ENCODE measurements around the gene SEC22A. TPM values are rescaled to one million over a fixed set of nuclear protein-coding genes. Genes with fewer than 3 reads are reported as not detected.

The SEC22A gene
- total and polyA plus RNA-seq, 2 experiments from 2014 or later: 16.0 to 21.9 TPM

DNA sequence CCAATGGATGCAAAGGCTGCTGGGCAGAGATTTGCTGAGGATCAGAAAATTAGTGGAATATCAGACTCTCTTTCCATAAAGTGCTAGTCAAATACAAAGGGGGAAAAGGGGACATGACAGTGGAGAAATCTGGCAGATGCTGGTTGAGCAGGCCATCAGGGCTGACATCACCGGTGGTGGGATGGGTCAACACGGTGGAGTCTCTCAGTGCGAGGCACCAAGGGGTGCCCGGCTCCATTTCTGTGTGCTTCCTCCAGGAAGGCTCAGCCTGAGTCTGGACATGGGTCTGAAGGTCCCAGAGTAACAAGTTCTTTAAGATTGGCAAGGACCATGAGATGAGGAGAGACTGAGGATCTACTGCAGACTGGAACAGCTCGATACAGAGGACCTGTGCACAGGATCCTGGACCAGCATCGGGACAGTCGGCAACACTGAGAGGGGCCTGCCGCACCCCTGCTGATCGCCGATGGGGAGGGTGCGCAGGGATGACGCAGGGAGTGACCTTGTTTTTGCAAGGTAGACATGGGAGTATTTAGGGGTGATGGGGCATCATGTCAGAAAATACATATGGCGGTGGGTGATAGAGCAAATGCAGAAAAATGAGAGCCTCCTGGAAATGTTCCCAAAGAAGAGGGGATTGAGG is 92.7 kb downstream of the SEC22A start:
- no peaks in the 10 kb centered on the region for H3K4me1 ChIP-seq (ENCODE audit: insufficient read depth)
- H3K36me3 ChIP-seq (replicated peaks; ENCODE audit: insufficient read depth, low read depth): no peaks in the 10 kb centered on the region
- no peaks in the 10 kb centered on the region for H3K27me3 ChIP-seq
- no peaks in the 10 kb centered on the region for H3K9me3 ChIP-seq (ENCODE audit: low read depth)
- no peak overlapping the region for H3K4me2 ChIP-seq
- H4K20me1 ChIP-seq (ENCODE audit: insufficient read depth, poor library complexity, severe bottlenecking): no peaks in the 10 kb centered on the region
- WGBS (ENCODE audit: low lambda C conversion rate, missing lambda C conversion rate): 94% methylated on average over 13 of the region's 13 CpGs
- no peak overlapping the region for H3K27ac ChIP-seq
- no peak overlapping the region for H2AFZ ChIP-seq
- DNase-seq (ENCODE audit: low spot score): no peak
- no peaks in the 10 kb centered on the region for H3K9me2 ChIP-seq (replicated peaks; ENCODE audit: insufficient read depth)
- H3K79me2 ChIP-seq: no peaks in the 10 kb centered on the region
- no peak overlapping the region for H3K4me3 ChIP-seq
- TF ChIP-seq EZH2phosphoT487 (IDR thresholded peaks at IDR 0.05; ENCODE audit: low read depth, severe bottlenecking, unreplicated experiment): no peak
- no peak for TF ChIP-seq EZH2 (IDR thresholded peaks at IDR 0.05; ENCODE audit: borderline replicate concordance)
- TF ChIP-seq, protein P1, sequence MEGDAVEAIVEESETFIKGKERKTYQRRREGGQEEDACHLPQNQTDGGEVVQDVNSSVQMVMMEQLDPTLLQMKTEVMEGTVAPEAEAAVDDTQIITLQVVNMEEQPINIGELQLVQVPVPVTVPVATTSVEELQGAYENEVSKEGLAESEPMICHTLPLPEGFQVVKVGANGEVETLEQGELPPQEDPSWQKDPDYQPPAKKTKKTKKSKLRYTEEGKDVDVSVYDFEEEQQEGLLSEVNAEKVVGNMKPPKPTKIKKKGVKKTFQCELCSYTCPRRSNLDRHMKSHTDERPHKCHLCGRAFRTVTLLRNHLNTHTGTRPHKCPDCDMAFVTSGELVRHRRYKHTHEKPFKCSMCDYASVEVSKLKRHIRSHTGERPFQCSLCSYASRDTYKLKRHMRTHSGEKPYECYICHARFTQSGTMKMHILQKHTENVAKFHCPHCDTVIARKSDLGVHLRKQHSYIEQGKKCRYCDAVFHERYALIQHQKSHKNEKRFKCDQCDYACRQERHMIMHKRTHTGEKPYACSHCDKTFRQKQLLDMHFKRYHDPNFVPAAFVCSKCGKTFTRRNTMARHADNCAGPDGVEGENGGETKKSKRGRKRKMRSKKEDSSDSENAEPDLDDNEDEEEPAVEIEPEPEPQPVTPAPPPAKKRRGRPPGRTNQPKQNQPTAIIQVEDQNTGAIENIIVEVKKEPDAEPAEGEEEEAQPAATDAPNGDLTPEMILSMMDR (IDR thresholded peaks at IDR 0.05; ENCODE audit: poor library complexity): no peak

DNA sequence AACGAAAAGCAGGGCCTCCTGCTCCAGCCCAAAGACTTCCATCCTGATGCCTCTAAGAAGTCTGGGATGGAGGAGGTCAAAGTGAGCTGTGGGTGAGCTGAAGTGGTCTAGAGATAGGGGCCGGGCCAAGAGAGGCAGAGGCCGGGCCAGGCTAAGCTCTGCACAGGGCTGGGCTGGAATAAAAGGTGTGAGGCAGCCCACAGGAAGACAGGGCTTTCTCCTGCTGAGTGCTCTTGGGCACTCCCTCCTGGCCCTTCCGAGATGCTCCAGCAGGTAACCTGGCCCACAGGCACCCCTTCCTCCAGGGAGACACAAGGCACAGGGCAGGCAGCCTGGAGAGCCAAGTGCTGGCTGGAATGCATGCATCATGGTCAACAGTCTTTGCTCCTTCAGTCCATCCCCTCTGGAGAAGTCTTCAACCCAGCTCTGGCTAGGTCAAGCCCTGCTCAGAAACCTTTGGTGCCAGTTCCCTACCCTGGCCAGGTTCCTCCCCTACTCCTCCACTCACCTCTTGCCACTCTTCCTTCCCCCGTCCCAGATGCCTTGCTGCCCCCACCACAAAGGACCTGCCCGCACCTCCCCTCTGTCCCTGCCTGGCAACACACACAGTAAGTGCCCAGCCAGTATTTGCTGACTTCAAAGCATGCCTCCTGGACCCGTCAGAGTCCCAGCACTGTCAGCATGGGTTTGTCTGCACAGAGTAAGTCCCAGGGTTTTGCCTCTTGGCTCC is 93.6 kb downstream of the SEC22A start:
- H3K9me2 ChIP-seq (replicated peaks; ENCODE audit: insufficient read depth): no peaks in the 10 kb centered on the region
- no peaks in the 10 kb centered on the region for H4K20me1 ChIP-seq (ENCODE audit: insufficient read depth, poor library complexity, severe bottlenecking)
- no peaks in the 10 kb centered on the region for H3K79me2 ChIP-seq
- no peak overlapping the region for H3K4me3 ChIP-seq
- no peaks in the 10 kb centered on the region for H3K36me3 ChIP-seq (replicated peaks; ENCODE audit: insufficient read depth, low read depth)
- no peaks in the 10 kb centered on the region for H3K9me3 ChIP-seq (ENCODE audit: low read depth)
- no peak for DNase-seq (ENCODE audit: low spot score)
- TF ChIP-seq, protein P1 (IDR thresholded peaks at IDR 0.05; ENCODE audit: poor library complexity): no peak
- TF ChIP-seq EZH2phosphoT487 (IDR thresholded peaks at IDR 0.05; ENCODE audit: low read depth, severe bottlenecking, unreplicated experiment) (no peak), EZH2 (IDR thresholded peaks at IDR 0.05; ENCODE audit: borderline replicate concordance) (no peak)
- no peaks in the 10 kb centered on the region for H3K4me1 ChIP-seq (ENCODE audit: insufficient read depth)
- WGBS (ENCODE audit: low lambda C conversion rate, missing lambda C conversion rate): 80% methylated on average over 7 of the region's 7 CpGs
- no peak overlapping the region for H2AFZ ChIP-seq
- H3K27me3 ChIP-seq: no peaks in the 10 kb centered on the region
- no peak overlapping the region for H3K4me2 ChIP-seq
- H3K27ac ChIP-seq: no peak overlapping the region

DNA sequence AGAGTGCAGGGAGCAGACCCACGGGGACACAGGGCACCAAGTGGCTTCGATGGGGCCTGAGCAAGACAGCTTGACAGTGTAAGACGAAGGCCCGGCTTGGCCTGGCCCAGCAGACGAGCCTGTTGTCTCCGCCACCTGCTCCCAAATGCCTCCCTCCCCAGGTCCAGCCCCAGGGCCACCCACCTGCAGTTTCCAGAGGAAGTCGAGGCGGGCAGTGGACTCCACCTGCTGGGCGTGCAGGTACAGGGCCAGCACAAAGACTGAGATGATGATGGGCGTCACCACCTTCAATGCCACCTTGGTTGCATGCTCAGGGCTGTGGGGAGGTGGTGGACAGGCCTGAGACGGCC is 94.1 kb downstream of the SEC22A start:
- no peaks in the 10 kb centered on the region for H4K20me1 ChIP-seq (ENCODE audit: insufficient read depth, poor library complexity, severe bottlenecking)
- H3K4me2 ChIP-seq: no peak overlapping the region
- no peak for DNase-seq (ENCODE audit: low spot score)
- no peak overlapping the region for H3K4me3 ChIP-seq
- no peak overlapping the region for H3K27ac ChIP-seq
- H3K27me3 ChIP-seq: no peaks in the 10 kb centered on the region
- H3K79me2 ChIP-seq: no peaks in the 10 kb centered on the region
- H2AFZ ChIP-seq: no peak overlapping the region
- 84% methylated on average over 10 of the region's 11 CpGs for WGBS (ENCODE audit: low lambda C conversion rate, missing lambda C conversion rate)
- no peak for TF ChIP-seq EZH2phosphoT487 (IDR thresholded peaks at IDR 0.05; ENCODE audit: low read depth, severe bottlenecking, unreplicated experiment)
- no peak for TF ChIP-seq EZH2 (IDR thresholded peaks at IDR 0.05; ENCODE audit: borderline replicate concordance)
- TF ChIP-seq, protein P1 (IDR thresholded peaks at IDR 0.05; ENCODE audit: poor library complexity): no peak
- no peaks in the 10 kb centered on the region for H3K4me1 ChIP-seq (ENCODE audit: insufficient read depth)
- no peaks in the 10 kb centered on the region for H3K9me3 ChIP-seq (ENCODE audit: low read depth)
- H3K9me2 ChIP-seq (replicated peaks; ENCODE audit: insufficient read depth): no peaks in the 10 kb centered on the region
- no peaks in the 10 kb centered on the region for H3K36me3 ChIP-seq (replicated peaks; ENCODE audit: insufficient read depth, low read depth)

Measured in hepatocyte (in vitro differentiated cells).